NCI-H226 (cell line): ENCODE results near the gene STOML1.
A peak's percentile ranks its signal among the peaks of the same experiment; 100 is the strongest.
"Not testable (repeated sequence)": the region's sequence is repeated elsewhere in the genome, so short reads cannot be mapped to it uniquely, and the experiment has no call there.

Experiments
- DNase-seq: peaks from one replicate; pipeline ENCODE4 v3.0.0-alpha.2; 2015

The STOML1 gene

GRCh38 chr15:73944161-73945129, 47.6 kb downstream of the STOML1 start:
- peak; percentile 33 for DNase-seq

GRCh38 chr15:73942751-73943270, 49.3 kb downstream of the STOML1 start:
- DNase-seq, result no peak

GRCh38 chr15:73941871-73942635, 50.0 kb downstream of the STOML1 start:
- peak; percentile 89 for DNase-seq

- DNase-seq, result peak; percentile 75
Measured at GRCh38 chr15:73941449-73941848, 50.6 kb downstream of the STOML1 start.

- peak; percentile 98 for DNase-seq
Measured at GRCh38 chr15:73941044-73941443, 51.1 kb downstream of the STOML1 start.

GRCh38 chr15:73940061-73940981, 51.8 kb downstream of the STOML1 start:
- DNase-seq, result peak; percentile 78

GRCh38 chr15:73939138-73939537, 53.0 kb downstream of the STOML1 start:
- DNase-seq, result no peak

- DNase-seq, result not testable (repeated sequence)
Measured at GRCh38 chr15:73938516-73938915, 53.6 kb downstream of the STOML1 start.

- DNase-seq, result no peak
Measured at GRCh38 chr15:73937726-73938125, 54.4 kb downstream of the STOML1 start.

GRCh38 chr15:73937296-73937695, 54.8 kb downstream of the STOML1 start:
- DNase-seq, result no peak

- no peak for DNase-seq
Measured at GRCh38 chr15:73936588-73937290, 55.4 kb downstream of the STOML1 start.

GRCh38 chr15:73936181-73936580, 55.9 kb downstream of the STOML1 start:
- DNase-seq, result peak; percentile 69

GRCh38 chr15:73935547-73935946, 56.5 kb downstream of the STOML1 start:
- DNase-seq, result peak; percentile 92

- no peak for DNase-seq
Measured at GRCh38 chr15:73934281-73934680, 57.8 kb downstream of the STOML1 start.

- DNase-seq, result peak; percentile 49
Measured at GRCh38 chr15:73932381-73933191, 59.5 kb downstream of the STOML1 start.

GRCh38 chr15:73931441-73931840, 60.7 kb downstream of the STOML1 start:
- DNase-seq, result no peak

GRCh38 chr15:73930790-73931281, 61.3 kb downstream of the STOML1 start:
- peak; percentile 99 for DNase-seq

GRCh38 chr15:73930371-73930770, 61.7 kb downstream of the STOML1 start:
- DNase-seq, result peak; percentile 100

GRCh38 chr15:73928971-73929627, 63.0 kb downstream of the STOML1 start:
- DNase-seq, result no peak
